ENCODE data around the gene EFCAB9.

The EFCAB9 gene

GRCh38 chr5:172245046-172245445 lies 51.1 kb downstream of the EFCAB9 start:
- DNase-seq: no peak

GRCh38 chr5:172245703-172246125 lies 51.7 kb downstream of the EFCAB9 start:
- DNase-seq: no peak

- DNase-seq: no peak
Observed at GRCh38 chr5:172248637-172249036, 54.7 kb downstream of the EFCAB9 start.

- no peak for DNase-seq
Observed at GRCh38 chr5:172251419-172251818, 57.4 kb downstream of the EFCAB9 start.

GRCh38 chr5:172252501-172252900 lies 58.5 kb downstream of the EFCAB9 start:
- DNase-seq: no peak
